ENCODE data around the gene IRS2. TPM values are rescaled to one million over a fixed set of nuclear protein-coding genes. Genes with fewer than 3 reads are reported as not detected.

The IRS2 gene
- total RNA-seq, 4 donors from 2014 or later: 5.0 to 24.6 (median 7.5) TPM

GRCh38 chr13:109756778-109757177 is 29.6 kb downstream of the IRS2 start:
- Histone ChIP-seq H3K27me3 (no peaks in the 10 kb centered on the region), H3K36me3 (peaks cover 0 to 43% (median 0%) of the 10 kb centered on the region in 3 donors), H3K27ac (no peak overlapping the region), H3K4me1 (peaks cover 0 to 18% (median 0%) of the 10 kb centered on the region in 3 donors), H3K4me3 (no peak overlapping the region), H3K9me3 (no peaks in the 10 kb centered on the region)
- intact Hi-C loops (cut with DNase I): no loop called here
- WGBS, 2 donors: 68 to 69% methylated on average over 5 of the region's 5 CpGs
- TF ChIP-seq CTCF (IDR thresholded peaks at IDR 0.05): no peak
- TF ChIP-seq POLR2A (IDR thresholded peaks at IDR 0.05): no peak
- DNase-seq: no peak

- intact Hi-C loops (cut with DNase I): no loop called here
- peaks cover 0 to 43% (median 0%) of the 10 kb centered on the region in 3 donors for H3K36me3 ChIP-seq
- peaks cover 0 to 12% (median 0%) of the 10 kb centered on the region in 3 donors for H3K4me1 ChIP-seq
- no peak overlapping the region for H3K4me3 ChIP-seq
- no peaks in the 10 kb centered on the region for H3K9me3 ChIP-seq
- DNase-seq: no peak
- WGBS, 2 donors: 85% methylated on average over 4 of the region's 4 CpGs
- H3K27ac ChIP-seq: no peak overlapping the region
- no peaks in the 10 kb centered on the region for H3K27me3 ChIP-seq
- TF ChIP-seq CTCF (IDR thresholded peaks at IDR 0.05) (no peak), POLR2A (IDR thresholded peaks at IDR 0.05) (no peak)
Observed at GRCh38 chr13:109755997-109756396, 30.4 kb downstream of the IRS2 start.

- 90 to 94% methylated on average over 9 to 13 of the region's 13 CpGs for WGBS, 2 donors
Observed at GRCh38 chr13:109755551-109755950, 30.8 kb downstream of the IRS2 start.

GRCh38 chr13:109751477-109751876 is 34.9 kb downstream of the IRS2 start:
- Histone ChIP-seq H3K4me3 (no peak overlapping the region), H3K27me3 (no peaks in the 10 kb centered on the region), H3K4me1 (no peaks in the 10 kb centered on the region), H3K27ac (no peak overlapping the region), H3K9me3 (no peaks in the 10 kb centered on the region), H3K36me3 (peaks cover 0 to 43% (median 0%) of the 10 kb centered on the region in 3 donors)
- intact Hi-C loops (cut with DNase I): no loop called here
- 71 to 89% methylated on average over 4 of the region's 4 CpGs for WGBS, 2 donors
- no peak for DNase-seq
- TF ChIP-seq POLR2A (IDR thresholded peaks at IDR 0.05) (no peak), CTCF (IDR thresholded peaks at IDR 0.05) (no peak)

More at GRCh38 chr13:109755551-109755950, 30.8 kb downstream of the IRS2 start:
- Histone ChIP-seq H3K36me3 (peaks cover 0 to 43% (median 0%) of the 10 kb centered on the region in 3 donors), H3K4me3 (no peak overlapping the region), H3K4me1 (peaks cover 0 to 8% (median 0%) of the 10 kb centered on the region in 3 donors), H3K27me3 (no peaks in the 10 kb centered on the region), H3K27ac (no peak overlapping the region), H3K9me3 (no peaks in the 10 kb centered on the region)
- intact Hi-C loops (cut with DNase I): no loop called here
- TF ChIP-seq POLR2A (IDR thresholded peaks at IDR 0.05): no peak
- no peak for TF ChIP-seq CTCF (IDR thresholded peaks at IDR 0.05)
- no peak for DNase-seq

- Histone ChIP-seq H3K27ac (no peak overlapping the region), H3K4me1 (no peaks in the 10 kb centered on the region), H3K36me3 (peaks cover 0 to 31% (median 0%) of the 10 kb centered on the region in 3 donors), H3K9me3 (no peaks in the 10 kb centered on the region), H3K27me3 (peaks cover 0 to 5% (median 0%) of the 10 kb centered on the region in 4 donors), H3K4me3 (no peak overlapping the region)
- TF ChIP-seq POLR2A (IDR thresholded peaks at IDR 0.05) (no peak), CTCF (IDR thresholded peaks at IDR 0.05) (no peak)
- DNase-seq: no peak
- intact Hi-C loops (cut with DNase I): no loop called here
- 91 to 94% methylated on average over 4 of the region's 4 CpGs for WGBS, 2 donors
Observed at GRCh38 chr13:109750221-109750775, 36.1 kb downstream of the IRS2 start.
